T-helper 1 cell treated with Interleukin-12 subunit alpha and Interleukin-12 subunit beta and Interleukin-4 antibody, amounts not matched to agents 30 ng/mL and 1 ng/mL, for 36 hours (primary cell): ENCODE data around the gene GJC1. TPM values are rescaled to one million over a fixed set of nuclear protein-coding genes. Genes with fewer than 3 reads are reported as not detected.

Source experiments
- total RNA-seq: library from RNA; stranded (reverse); gene quantifications from 2 replicates; pipeline ENCODE4 v1.2.3, GENCODE V29; 2022

The GJC1 gene
- total RNA-seq, 1 donor from 2014 or later = 1.3 TPM

Other genes with a start within 250 kb of the GJC1 start
- 0.07 and 0.44 TPM in 2 replicates for gene MEIOC, start 173.8 kb downstream of the GJC1 start, total RNA-seq
- 32.4 and 33.6 TPM in 2 replicates for gene CCDC43, start 140.5 kb downstream of the GJC1 start, total RNA-seq
- gene DBF4B, start 121.6 kb downstream of the GJC1 start, total RNA-seq = 20.0 and 20.5 TPM in 2 replicates
- gene ADAM11, start 71.3 kb downstream of the GJC1 start, total RNA-seq = 0.32 TPM in 2 replicates
- gene HIGD1B, start 17.6 kb upstream of the GJC1 start, total RNA-seq = not detected in 2 replicates
- gene EFTUD2, start 69.2 kb upstream of the GJC1 start, total RNA-seq = 165 and 169 TPM in 2 replicates
- not detected in 2 replicates for gene GFAP, start 85.2 kb upstream of the GJC1 start, total RNA-seq
- gene KIF18B, start 117.5 kb upstream of the GJC1 start, total RNA-seq = 54.0 and 55.2 TPM in 2 replicates
- gene C1QL1, start 138.0 kb upstream of the GJC1 start, total RNA-seq = 0.27 and 0.59 TPM in 2 replicates
- 25.2 and 25.9 TPM in 2 replicates for gene DCAKD, start 221.3 kb upstream of the GJC1 start, total RNA-seq
- 130 and 142 TPM in 2 replicates for gene NMT1, start 231.0 kb upstream of the GJC1 start, total RNA-seq